ENCODE results near the gene CTRB1.
"Not testable (repeated sequence)": the region's sequence is repeated elsewhere in the genome, so short reads cannot be mapped to it uniquely, and the experiment has no call there.

Gene CTRB1

GRCh38 chr16:75254359-75254837 is 35.6 kb downstream of the CTRB1 start:
- no peak for DNase-seq (ENCODE audit: low read depth in 2 of 2)

- no peak for DNase-seq (ENCODE audit: low read depth in 2 of 2)
These were observed 37.3 kb downstream of the CTRB1 start for GRCh38 chr16:75256059-75256571.

- no peak for DNase-seq (ENCODE audit: low read depth in 2 of 2)
These were observed 38.0 kb downstream of the CTRB1 start for GRCh38 chr16:75256696-75257343.

- DNase-seq (ENCODE audit: low read depth in 2 of 2), result no peak
These were observed 39.4 kb downstream of the CTRB1 start for GRCh38 chr16:75257886-75258806.

DNA sequence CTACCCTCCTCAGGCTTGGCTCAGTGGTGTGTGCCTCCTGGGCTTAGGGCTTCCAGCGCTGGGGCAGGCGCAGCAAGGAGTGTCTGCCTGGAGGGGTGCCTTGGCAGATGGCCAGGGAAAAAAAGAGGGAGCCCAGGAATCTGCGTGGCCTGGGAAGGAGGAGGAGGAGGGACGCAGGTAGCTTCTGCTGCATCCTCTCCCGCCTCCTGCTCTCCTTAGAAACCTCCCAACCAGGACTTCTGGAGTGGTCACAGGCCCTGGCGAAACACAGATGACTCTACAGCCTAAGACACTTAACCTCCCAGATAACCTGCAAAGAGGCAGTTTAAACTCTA is 40.0 kb downstream of the CTRB1 start:
- DNase-seq (ENCODE audit: low read depth in 2 of 2), result no peak

- no peak for DNase-seq (ENCODE audit: low read depth in 2 of 2)
These were observed 42.2 kb downstream of the CTRB1 start for GRCh38 chr16:75260851-75261589.

GRCh38 chr16:75261590-75262078 is 42.8 kb downstream of the CTRB1 start:
- no peak for DNase-seq (ENCODE audit: low read depth in 2 of 2)

GRCh38 chr16:75262104-75262799 is 43.5 kb downstream of the CTRB1 start:
- DNase-seq (ENCODE audit: low read depth in 2 of 2), result no peak

DNA sequence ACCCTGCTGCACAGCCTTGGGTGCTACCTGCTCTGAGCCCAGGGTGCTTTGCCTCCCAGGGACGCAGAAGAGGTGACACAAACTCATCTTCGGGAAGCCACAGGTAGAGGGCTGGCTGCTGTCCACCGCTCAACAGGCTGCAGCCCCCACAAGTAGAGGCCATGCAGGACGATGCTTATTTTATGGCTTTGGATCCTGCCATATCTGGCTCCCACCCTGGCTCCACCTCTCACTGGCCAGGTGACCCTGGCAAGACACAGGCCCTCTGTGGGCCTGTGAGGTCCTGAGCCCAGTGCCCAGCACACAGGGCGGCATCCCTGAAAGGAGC is 44.0 kb downstream of the CTRB1 start:
- no peak for DNase-seq (ENCODE audit: low read depth in 2 of 2)

DNA sequence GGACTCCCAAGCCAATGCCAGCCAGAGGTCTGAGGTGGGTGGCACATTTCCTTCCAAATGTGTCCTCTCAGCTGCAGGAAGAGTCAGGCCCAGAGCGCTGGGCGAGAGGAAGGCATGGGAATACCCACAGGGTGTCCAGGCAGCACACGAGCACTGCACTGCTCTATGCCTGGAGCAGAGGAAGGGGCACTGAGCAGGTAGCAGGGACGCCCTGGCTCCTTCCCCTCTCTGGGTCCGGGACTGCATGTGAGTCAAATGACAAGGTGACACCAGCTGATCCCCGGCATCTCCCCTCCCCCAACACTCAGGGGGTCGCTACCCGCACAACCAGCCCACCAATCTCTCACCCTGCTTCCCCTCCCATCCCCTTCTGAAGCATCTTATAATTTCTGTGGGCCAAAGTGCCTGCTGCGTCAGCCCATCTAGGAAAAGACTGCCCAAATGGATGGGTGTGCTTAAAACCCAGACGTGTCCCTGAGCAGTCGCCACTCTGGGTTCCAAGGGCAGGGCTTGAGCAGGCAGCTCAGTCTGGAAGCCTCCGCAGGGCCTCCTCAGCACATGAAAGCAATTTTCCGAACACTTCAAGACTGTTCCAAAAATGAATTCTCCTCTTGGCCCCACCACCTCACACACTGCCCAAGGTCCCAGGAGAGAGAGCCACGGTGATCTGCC is 44.6 kb downstream of the CTRB1 start:
- DNase-seq (ENCODE audit: low read depth in 2 of 2), result no peak

GRCh38 chr16:75263963-75264445 is 45.2 kb downstream of the CTRB1 start:
- no peak for DNase-seq (ENCODE audit: low read depth in 2 of 2)

GRCh38 chr16:75264457-75264998 is 45.7 kb downstream of the CTRB1 start:
- DNase-seq (ENCODE audit: low read depth in 2 of 2), result no peak

DNA sequence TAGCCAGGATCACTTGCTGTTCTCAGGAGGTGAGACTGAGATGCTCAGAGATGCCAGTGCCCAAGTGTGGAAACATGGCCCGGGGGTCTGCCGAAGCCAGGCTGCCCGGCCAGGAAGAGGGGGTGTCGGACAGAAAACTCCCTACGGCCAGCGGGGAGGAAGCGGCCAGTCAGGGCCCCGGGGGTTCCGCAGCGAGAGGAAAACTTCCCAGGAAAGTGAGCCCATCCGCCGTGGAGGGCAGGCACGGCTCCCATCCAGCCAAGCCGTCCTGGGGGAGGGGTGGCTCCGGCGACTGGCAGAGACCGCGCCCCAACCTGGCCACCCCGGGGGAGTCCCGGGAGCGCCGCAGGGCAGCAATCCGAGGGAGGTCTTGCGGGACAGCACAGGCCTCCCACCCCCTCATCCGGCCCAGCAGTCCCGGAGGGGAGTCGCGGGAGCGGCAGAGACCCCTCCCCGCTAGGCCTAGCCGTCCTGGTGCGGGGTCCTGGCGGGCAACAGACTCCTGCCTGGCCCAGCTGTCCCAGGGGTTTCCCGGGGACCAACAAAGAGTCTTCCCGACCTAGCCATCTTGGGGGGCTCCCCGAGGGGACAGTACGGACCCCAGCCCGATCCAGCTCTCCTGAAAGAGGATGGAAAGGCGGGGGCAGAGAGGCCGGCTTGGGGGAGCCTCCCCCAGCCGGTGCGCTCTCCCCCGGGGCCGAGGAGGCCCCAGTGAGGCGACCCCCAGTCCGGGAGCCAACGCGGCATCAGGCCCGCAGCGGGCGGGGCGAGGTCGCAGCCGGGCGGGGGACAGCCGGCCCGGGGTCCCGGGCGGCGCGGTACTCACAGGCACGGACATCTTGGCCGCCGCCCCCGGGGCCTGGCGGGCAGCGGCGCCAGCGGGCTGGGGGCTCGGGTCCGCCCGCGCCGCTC is 46.5 kb downstream of the CTRB1 start:
- no peak for DNase-seq (ENCODE audit: low read depth in 2 of 2)

DNA sequence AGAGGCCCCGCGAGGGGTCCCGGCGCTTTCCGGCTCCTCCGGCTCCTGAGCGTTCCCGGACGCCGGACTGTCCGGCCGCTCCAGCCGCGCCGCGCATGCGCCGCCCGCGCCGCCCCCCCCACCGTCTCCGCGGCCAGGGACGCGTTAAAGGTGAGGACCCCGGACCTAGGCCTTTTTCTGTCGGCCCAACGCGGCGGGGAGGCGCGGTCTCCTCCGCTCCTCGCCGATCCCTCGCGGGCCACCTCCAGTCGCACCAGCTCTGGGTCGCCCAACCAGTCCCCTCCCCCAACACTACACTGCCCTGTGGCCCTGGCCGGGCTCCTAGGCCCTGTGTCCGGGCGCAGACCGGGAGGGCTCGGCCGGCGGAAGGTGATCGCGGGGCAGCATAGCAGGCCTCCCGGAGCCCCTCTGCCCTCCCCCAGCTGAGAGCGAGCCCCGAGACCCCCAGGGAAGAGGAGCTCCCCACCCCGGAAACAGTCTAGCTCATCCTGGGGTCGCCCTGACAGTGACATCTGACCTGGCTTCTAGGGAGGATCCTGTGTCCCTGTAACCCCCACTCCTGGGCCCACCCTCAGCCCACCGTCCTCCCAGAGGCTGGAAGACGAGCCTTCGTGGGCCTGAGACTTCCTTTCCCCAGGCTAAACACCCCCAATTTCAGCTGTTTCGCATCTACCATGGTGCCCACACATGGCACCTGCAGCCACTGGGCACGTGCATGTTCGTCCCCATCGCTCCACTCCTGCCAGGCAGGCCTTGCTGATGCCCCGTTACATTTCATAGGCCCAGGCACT is 47.3 kb downstream of the CTRB1 start:
- no peak for DNase-seq (ENCODE audit: low read depth in 2 of 2)

DNA sequence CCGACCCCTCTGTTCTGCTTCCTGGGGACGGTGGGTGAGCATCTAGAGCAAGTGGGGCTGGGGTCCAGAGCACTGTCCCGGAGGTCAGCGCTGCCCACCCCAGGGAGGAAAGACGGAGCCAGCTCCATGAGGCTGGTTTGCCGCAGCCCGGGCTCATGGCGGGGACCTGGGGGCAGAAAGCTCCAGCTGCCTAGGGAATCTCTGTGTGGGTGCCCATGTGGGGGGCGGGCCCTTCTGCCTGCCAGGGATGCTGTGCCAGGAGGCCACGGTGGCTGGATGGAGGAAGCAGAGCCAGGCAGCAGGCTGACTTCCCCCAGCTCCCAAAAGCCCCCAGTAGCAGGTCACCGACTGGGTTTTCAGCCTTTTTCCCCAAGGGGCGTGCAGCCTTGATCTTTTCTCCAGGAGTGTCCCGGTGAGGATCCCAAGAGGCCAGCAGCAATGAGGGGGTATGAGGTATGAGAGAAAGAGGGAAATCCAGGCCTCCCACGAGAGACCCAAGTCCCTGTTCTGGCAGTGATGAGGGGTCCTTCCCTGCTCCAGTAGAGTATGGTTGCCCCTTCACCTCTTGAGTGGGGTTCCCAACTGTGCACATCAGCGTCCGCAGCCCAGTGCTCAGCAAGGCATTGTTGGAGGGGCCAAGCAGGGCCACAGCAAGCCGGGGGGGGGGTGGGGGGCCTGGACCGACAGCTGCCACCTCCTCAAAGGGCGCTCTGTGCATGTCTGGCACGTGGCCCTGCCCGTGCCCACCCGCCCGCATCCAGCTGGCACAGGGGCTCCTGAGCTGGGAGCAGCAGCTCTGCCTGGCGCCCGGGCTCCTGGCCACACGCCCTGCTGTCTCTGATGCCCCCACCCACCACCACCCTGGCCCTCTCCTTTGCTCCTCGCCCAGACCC is 48.2 kb downstream of the CTRB1 start:
- no peak for DNase-seq (ENCODE audit: low read depth in 2 of 2)

- no peak for DNase-seq (ENCODE audit: low read depth in 2 of 2)
These were observed 49.0 kb downstream of the CTRB1 start for GRCh38 chr16:75267631-75268264.

- not testable (repeated sequence) for DNase-seq (ENCODE audit: low read depth in 2 of 2)
These were observed 50.6 kb downstream of the CTRB1 start for GRCh38 chr16:75269358-75269757.
